Hepatocyte (in vitro differentiated cells): ENCODE data around the gene PLOD2. TPM values are rescaled to one million over a fixed set of nuclear protein-coding genes. Genes with fewer than 3 reads are reported as not detected.
A peak's percentile ranks its signal among the peaks of the same experiment; 100 is the strongest.

Experiments
- DNase-seq: peaks from one replicate; pipeline ENCODE4 v3.0.0-alpha.2; 2016; ENCODE audit warnings: low spot score
- H2AFZ ChIP-seq: fragments of 200-600 bp; sonication (generic); 2 replicates; pipeline ENCODE4 v1.6.0; 2016; ENCODE audit warnings: antibody characterized with exemption, mild to moderate bottlenecking
- H3K27ac ChIP-seq: fragments of 200-600 bp; sonication (generic); 2 replicates; pipeline ENCODE4 v1.5.1; 2016; ENCODE audit warnings: mild to moderate bottlenecking
- H3K27me3 ChIP-seq: fragments of 200-600 bp; sonication (generic); 2 replicates; pipeline ENCODE4 v1.6.1; 2016
- H3K36me3 ChIP-seq: fragments of 200-600 bp; sonication (generic); replicated peaks from 2 replicates; pipeline ENCODE4 v1.5.1; 2016; ENCODE audit warnings: low read depth; ENCODE audit not compliant: insufficient read depth
- H3K4me1 ChIP-seq: fragments of 200-600 bp; sonication (generic); 2 replicates; pipeline ENCODE4 v1.5.1; 2016; ENCODE audit warnings: mild to moderate bottlenecking, moderate library complexity; ENCODE audit not compliant: insufficient read depth
- H3K4me2 ChIP-seq: fragments of 200-600 bp; sonication (generic); 2 replicates; pipeline ENCODE4 v1.6.0; 2016
- H3K4me3 ChIP-seq: fragments of 200-600 bp; sonication (generic); 2 replicates; pipeline ENCODE4 v1.5.1; 2016; ENCODE audit warnings: mild to moderate bottlenecking
- H3K79me2 ChIP-seq: fragments of 200-600 bp; sonication (generic); 2 replicates; pipeline ENCODE4 v1.6.0; 2017; ENCODE audit warnings: mild to moderate bottlenecking
- H3K9me2 ChIP-seq: fragments of 200-600 bp; sonication (generic); replicated peaks from 2 replicates; pipeline ENCODE4 v1.6.0; 2017; ENCODE audit warnings: mild to moderate bottlenecking; ENCODE audit not compliant: insufficient read depth
- H3K9me3 ChIP-seq: fragments of 200-600 bp; sonication (generic); 2 replicates; pipeline ENCODE4 v1.5.1; 2016; ENCODE audit warnings: low read depth, mild to moderate bottlenecking
- H4K20me1 ChIP-seq: fragments of 200-600 bp; sonication (generic); 2 replicates; pipeline ENCODE4 v1.6.0; 2016; ENCODE audit warnings: mild to moderate bottlenecking; ENCODE audit not compliant: insufficient read depth, poor library complexity, severe bottlenecking
- EZH2 ChIP-seq: fragments of 200-600 bp; sonication (generic); IDR thresholded peaks from 2 replicates; pipeline ENCODE4 v1.6.1; 2016; ENCODE audit warnings: antibody characterized with exemption, mild to moderate bottlenecking, borderline replicate concordance
- EZH2phosphoT487 ChIP-seq: fragments of 200-600 bp; sonication (generic); IDR thresholded peaks from one replicate; pipeline ENCODE4 v1.6.1; 2018; ENCODE audit warnings: antibody characterized with exemption, mild to moderate bottlenecking, low read depth, moderate library complexity; ENCODE audit not compliant: unreplicated experiment, severe bottlenecking
- WGBS: methylation state at CpG from one replicate; pipeline ENCODE4 v1.1.6; 2016; ENCODE audit warnings: low lambda C conversion rate; ENCODE audit errors: missing lambda C conversion rate; 5-methylcytosine and 5-hydroxymethylcytosine counted together
- polyA plus RNA-seq: library from polyadenylated mRNA; unstranded; fragments of >200 nt; fragmentation: Nextera tagmentation; extraction: Ambion mirVana; gene quantifications from 2 replicates; pipeline ENCODE4 v1.2.1, GENCODE V29; 2016
- total RNA-seq: library from RNA; depleted of rRNA; stranded (reverse); fragments of >200 nt; gene quantifications from 2 replicates; pipeline ENCODE4 v1.2.3, GENCODE V29; 2014
- TF ChIP-seq, protein P1 (sequence below): fragments of 200-600 bp; sonication (generic); IDR thresholded peaks from 2 replicates; pipeline ENCODE4 v1.5.1; 2016; ENCODE audit warnings: antibody characterized with exemption, mild to moderate bottlenecking; ENCODE audit not compliant: poor library complexity

The PLOD2 gene
- total and polyA plus RNA-seq, 2 experiments from 2014 or later: 97.3 to 148 TPM

GRCh38 chr3:146033950-146034349 is 127.0 kb downstream of the PLOD2 start:
- H3K36me3 ChIP-seq: no peaks in the 10 kb centered on the region
- no peak overlapping the region for H3K27ac ChIP-seq
- no peak overlapping the region for H3K4me2 ChIP-seq
- TF ChIP-seq EZH2 (no peak), EZH2phosphoT487 (no peak)
- TF ChIP-seq, protein P1, sequence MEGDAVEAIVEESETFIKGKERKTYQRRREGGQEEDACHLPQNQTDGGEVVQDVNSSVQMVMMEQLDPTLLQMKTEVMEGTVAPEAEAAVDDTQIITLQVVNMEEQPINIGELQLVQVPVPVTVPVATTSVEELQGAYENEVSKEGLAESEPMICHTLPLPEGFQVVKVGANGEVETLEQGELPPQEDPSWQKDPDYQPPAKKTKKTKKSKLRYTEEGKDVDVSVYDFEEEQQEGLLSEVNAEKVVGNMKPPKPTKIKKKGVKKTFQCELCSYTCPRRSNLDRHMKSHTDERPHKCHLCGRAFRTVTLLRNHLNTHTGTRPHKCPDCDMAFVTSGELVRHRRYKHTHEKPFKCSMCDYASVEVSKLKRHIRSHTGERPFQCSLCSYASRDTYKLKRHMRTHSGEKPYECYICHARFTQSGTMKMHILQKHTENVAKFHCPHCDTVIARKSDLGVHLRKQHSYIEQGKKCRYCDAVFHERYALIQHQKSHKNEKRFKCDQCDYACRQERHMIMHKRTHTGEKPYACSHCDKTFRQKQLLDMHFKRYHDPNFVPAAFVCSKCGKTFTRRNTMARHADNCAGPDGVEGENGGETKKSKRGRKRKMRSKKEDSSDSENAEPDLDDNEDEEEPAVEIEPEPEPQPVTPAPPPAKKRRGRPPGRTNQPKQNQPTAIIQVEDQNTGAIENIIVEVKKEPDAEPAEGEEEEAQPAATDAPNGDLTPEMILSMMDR: no peak
- H3K27me3 ChIP-seq: no peaks in the 10 kb centered on the region
- DNase-seq: no peak
- H4K20me1 ChIP-seq: no peaks in the 10 kb centered on the region
- no peaks in the 10 kb centered on the region for H3K9me3 ChIP-seq
- H3K9me2 ChIP-seq: no peaks in the 10 kb centered on the region
- no peaks in the 10 kb centered on the region for H3K4me1 ChIP-seq
- H2AFZ ChIP-seq: no peak overlapping the region
- H3K79me2 ChIP-seq: no peaks in the 10 kb centered on the region
- no peak overlapping the region for H3K4me3 ChIP-seq

GRCh38 chr3:146026547-146026946 is 134.4 kb downstream of the PLOD2 start:
- no peak overlapping the region for H3K27ac ChIP-seq
- no peaks in the 10 kb centered on the region for H4K20me1 ChIP-seq
- H3K79me2 ChIP-seq: no peaks in the 10 kb centered on the region
- no peak for DNase-seq
- no peaks in the 10 kb centered on the region for H3K9me3 ChIP-seq
- no peak overlapping the region for H3K4me2 ChIP-seq
- H3K4me1 ChIP-seq: no peaks in the 10 kb centered on the region
- whole genome bisulfite sequencing: 55% methylated on average over 1 of the region's 1 CpG
- no peaks in the 10 kb centered on the region for H3K27me3 ChIP-seq
- no peak for TF ChIP-seq EZH2
- TF ChIP-seq EZH2phosphoT487: no peak
- TF ChIP-seq, protein P1: peak; percentile 34
- no peak overlapping the region for H3K4me3 ChIP-seq
- H3K9me2 ChIP-seq: no peaks in the 10 kb centered on the region
- no peaks in the 10 kb centered on the region for H3K36me3 ChIP-seq
- no peak overlapping the region for H2AFZ ChIP-seq

GRCh38 chr3:146024260-146024659 is 136.7 kb downstream of the PLOD2 start:
- Histone ChIP-seq H3K9me2 (no peaks in the 10 kb centered on the region), H3K36me3 (no peaks in the 10 kb centered on the region), H3K27me3 (no peaks in the 10 kb centered on the region), H2AFZ (no peak overlapping the region), H3K4me2 (no peak overlapping the region), H4K20me1 (no peaks in the 10 kb centered on the region), H3K4me3 (no peak overlapping the region), H3K9me3 (no peaks in the 10 kb centered on the region), H3K79me2 (no peaks in the 10 kb centered on the region), H3K27ac (no peak overlapping the region), H3K4me1 (no peaks in the 10 kb centered on the region)
- DNase-seq: no peak
- TF ChIP-seq, protein P1: no peak
- TF ChIP-seq EZH2phosphoT487 (no peak), EZH2 (no peak)
- WGBS: 94% methylated on average over 1 of the region's 1 CpG

GRCh38 chr3:146020969-146021368 is 140.0 kb downstream of the PLOD2 start:
- Histone ChIP-seq H3K4me1 (no peaks in the 10 kb centered on the region), H3K27ac (no peak overlapping the region), H3K27me3 (no peaks in the 10 kb centered on the region), H3K4me3 (no peak overlapping the region), H3K9me3 (no peaks in the 10 kb centered on the region), H3K4me2 (no peak overlapping the region), H2AFZ (no peak overlapping the region), H3K9me2 (no peaks in the 10 kb centered on the region), H4K20me1 (no peaks in the 10 kb centered on the region), H3K36me3 (no peaks in the 10 kb centered on the region), H3K79me2 (no peaks in the 10 kb centered on the region)
- TF ChIP-seq EZH2phosphoT487 (no peak), EZH2 (no peak)
- TF ChIP-seq, protein P1: no peak
- WGBS: 59% methylated on average over 1 of the region's 1 CpG
- DNase-seq: no peak
